ENCODE results near the gene P2RX2.

P2RX2 gene

GRCh38 chr12:132614861-132615578, 3.6 kb upstream of the P2RX2 start:
- DNase-seq (ENCODE audit: low read depth) = peak; percentile 24
- no peak overlapping the region for H3K4me3 ChIP-seq (ENCODE audit: low read length)
- TF ChIP-seq, protein P1, sequence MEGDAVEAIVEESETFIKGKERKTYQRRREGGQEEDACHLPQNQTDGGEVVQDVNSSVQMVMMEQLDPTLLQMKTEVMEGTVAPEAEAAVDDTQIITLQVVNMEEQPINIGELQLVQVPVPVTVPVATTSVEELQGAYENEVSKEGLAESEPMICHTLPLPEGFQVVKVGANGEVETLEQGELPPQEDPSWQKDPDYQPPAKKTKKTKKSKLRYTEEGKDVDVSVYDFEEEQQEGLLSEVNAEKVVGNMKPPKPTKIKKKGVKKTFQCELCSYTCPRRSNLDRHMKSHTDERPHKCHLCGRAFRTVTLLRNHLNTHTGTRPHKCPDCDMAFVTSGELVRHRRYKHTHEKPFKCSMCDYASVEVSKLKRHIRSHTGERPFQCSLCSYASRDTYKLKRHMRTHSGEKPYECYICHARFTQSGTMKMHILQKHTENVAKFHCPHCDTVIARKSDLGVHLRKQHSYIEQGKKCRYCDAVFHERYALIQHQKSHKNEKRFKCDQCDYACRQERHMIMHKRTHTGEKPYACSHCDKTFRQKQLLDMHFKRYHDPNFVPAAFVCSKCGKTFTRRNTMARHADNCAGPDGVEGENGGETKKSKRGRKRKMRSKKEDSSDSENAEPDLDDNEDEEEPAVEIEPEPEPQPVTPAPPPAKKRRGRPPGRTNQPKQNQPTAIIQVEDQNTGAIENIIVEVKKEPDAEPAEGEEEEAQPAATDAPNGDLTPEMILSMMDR (conservative IDR thresholded peaks at IDR 0.05; ENCODE audit: low read depth, low read length) = peak; percentile 92

DNA sequence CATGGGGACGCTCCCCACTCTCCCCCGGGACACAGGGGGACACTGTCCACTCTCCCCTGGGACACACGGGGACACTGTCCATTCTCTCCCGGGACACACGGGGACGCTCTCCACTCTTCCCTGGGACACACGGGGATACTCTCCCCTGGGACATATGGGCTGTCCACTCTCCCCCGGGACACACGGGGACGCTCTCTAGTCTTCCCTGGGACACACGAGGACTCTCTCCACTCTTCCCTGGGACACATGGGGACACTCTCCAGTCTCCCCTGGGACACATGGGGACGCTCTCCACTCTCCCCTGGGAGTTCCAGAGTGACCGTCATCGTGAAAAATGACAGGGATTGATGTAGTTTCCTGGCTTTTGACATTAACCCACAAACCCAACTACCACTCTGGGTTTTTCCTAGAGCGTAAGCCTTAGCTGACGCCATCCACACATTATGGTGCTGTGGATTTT, 3.0 kb upstream of the P2RX2 start:
- TF ChIP-seq, protein P1 (conservative IDR thresholded peaks at IDR 0.05; ENCODE audit: low read depth, low read length) = no peak
- no peak for DNase-seq (ENCODE audit: low read depth)
- no peak overlapping the region for H3K4me3 ChIP-seq (ENCODE audit: low read length)

DNA sequence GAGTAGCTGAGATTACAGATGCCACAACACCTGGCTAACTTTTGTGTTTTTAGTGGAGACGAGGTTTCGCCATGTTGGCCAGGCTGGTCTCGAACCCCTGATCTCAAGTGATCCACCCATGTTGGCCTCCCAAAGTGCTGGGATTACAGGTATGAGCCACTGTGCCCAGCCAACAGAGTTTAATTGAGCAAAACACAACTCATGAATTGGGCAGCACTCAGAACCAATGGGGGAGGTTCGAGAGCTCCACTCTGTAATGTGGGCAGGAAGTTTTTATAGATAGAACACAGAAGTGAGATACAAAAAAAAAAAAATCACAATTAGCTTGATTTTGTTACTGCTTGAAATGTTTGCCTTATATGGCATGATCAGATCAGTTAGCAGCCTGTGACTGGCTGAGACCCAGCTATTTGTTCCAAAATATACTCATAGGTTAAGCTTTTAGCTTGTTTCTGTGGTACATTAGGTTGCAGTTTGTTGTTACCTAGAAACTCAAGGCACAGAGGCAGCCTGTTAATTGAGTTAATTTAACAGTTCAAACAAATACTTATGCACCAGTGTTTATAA, 1.4 kb upstream of the P2RX2 start:
- no peak overlapping the region for H3K4me3 ChIP-seq (ENCODE audit: low read length)
- TF ChIP-seq, protein P1 (conservative IDR thresholded peaks at IDR 0.05; ENCODE audit: low read depth, low read length) = no peak
- DNase-seq (ENCODE audit: low read depth) = no peak

DNA sequence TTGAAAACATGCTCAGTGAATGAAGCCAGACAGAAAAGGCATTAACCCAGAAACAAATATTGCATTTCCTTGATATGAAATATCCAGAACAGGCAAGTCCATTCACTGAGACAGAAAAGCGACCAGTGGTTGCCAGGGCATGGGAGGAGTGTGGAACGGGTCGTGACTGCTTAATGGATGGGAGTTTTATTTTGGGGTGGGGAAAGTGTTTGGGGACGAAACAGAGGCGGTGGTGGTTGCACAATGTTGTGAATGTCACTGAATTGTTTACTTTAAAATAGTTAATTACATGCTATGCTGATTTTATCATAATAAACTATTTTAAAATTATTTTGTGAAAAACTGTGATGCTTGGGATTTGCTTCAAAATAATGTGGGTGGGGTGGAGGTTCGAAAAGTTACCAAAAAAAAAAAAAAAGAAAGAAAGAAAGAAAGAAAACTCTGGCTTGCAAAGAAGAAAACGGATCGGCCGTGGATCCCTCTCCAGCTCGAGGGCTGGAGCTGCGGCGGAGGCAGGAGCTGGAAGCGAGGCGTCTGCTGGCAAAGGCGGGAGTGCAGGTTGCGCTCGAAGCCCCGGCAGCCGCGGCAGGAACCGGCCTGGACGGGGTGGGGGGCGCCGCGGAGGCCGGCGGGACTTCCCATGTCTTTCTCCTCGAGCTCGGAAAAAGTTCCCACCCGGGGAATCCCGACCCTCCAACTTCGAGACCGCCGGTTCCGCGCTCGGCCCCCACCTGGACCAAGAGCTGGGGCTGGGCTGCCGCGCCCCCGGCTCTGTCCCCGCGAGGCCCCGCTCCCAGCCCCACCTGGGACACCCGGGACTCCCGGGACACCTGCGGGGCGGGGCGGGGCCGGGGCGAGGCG, 524 bp upstream of the P2RX2 start:
- no peak overlapping the region for H3K4me3 ChIP-seq (ENCODE audit: low read length)
- TF ChIP-seq, protein P1 (conservative IDR thresholded peaks at IDR 0.05; ENCODE audit: low read depth, low read length) = no peak
- no peak for DNase-seq (ENCODE audit: low read depth)

- H3K4me3 ChIP-seq (ENCODE audit: low read length) = no peak overlapping the region
- TF ChIP-seq, protein P1 (conservative IDR thresholded peaks at IDR 0.05; ENCODE audit: low read depth, low read length) = no peak
- DNase-seq (ENCODE audit: low read depth) = no peak
Observed at GRCh38 chr12:132619071-132619385, 452 bp downstream of the P2RX2 start.

DNA sequence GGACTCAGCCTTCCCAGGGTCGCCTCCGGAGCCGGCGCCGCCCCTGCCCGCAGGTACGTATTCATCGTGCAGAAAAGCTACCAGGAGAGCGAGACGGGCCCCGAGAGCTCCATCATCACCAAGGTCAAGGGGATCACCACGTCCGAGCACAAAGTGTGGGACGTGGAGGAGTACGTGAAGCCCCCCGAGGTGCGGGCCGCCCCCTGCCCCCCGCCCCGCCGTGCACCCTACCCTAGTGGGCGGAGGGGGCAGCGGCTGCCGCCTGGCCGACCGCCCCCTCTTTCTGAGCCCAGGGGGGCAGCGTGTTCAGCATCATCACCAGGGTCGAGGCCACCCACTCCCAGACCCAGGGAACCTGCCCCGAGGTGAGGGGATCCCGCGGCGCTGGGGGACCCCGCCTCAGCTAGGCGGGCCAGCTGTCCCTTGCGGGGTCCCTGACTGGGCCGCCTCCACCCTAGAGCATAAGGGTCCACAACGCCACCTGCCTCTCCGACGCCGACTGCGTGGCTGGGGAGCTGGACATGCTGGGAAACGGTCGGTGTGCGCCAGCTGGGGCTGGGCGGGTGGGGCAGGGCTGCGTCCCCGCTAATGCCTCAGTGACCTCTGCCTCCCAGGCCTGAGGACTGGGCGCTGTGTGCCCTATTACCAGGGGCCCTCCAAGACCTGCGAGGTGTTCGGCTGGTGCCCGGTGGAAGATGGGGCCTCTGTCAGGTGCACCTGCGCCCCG, 973 bp downstream of the P2RX2 start:
- DNase-seq (ENCODE audit: low read depth) = no peak
- TF ChIP-seq, protein P1 (conservative IDR thresholded peaks at IDR 0.05; ENCODE audit: low read depth, low read length) = no peak
- H3K4me3 ChIP-seq (ENCODE audit: low read length) = no peak overlapping the region
